GM04504 (cell line): Measurements from ENCODE around the gene DCX.
"Not testable (repeated sequence)": the region's sequence is repeated elsewhere in the genome, so short reads cannot be mapped to it uniquely, and the experiment has no call there.

Source experiments
- DNase-seq: peaks from one replicate; pipeline ENCODE4 v3.0.0-alpha.2; 2012; ENCODE audit warnings: low read depth

DCX gene

DNA sequence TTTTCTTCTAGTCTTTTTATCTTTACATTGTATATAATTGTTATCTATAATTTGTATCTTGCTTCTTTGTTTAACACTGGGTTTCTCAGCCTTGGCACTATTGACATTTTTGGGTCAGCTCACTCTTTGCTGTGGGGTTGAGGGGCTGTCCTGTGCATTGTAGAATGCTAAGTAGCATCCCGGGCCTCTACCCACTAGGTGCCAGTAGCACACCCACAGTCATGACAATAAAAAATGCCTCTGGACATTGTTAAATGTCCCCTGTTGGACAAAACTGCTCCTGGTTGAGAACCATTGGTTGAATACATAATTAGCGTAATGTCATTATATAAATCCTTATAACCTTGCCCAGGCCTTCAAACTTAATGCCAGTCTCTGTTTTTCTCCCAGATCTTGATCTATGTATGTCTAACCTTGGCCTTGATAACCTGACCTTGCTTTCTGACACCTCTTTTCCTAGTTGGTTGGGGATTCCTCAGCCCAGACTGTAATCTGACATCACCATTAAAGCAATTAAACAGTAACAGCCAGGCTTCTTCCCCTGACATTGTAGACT lies 46.1 kb downstream of the DCX start:
- no peak for DNase-seq

DNA sequence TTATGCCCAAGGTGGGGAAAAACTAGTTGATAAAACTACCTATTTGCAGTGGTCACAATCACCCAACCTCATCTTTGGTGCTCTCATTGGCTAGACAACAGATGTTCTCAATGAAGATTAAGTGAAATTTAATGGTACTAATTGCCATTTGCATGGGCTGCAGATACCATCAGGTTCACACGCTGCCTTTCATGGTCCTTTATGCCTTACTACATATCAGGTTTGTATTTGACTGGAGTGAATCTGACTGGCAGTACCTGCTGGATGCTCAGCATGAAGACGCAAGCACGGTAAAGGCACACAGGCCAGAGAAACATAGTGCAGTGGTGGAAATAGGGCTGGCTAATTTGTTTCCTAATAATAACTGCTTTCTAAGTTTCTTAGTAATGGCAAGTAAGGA lies 48.3 kb downstream of the DCX start:
- DNase-seq, result no peak

DNA sequence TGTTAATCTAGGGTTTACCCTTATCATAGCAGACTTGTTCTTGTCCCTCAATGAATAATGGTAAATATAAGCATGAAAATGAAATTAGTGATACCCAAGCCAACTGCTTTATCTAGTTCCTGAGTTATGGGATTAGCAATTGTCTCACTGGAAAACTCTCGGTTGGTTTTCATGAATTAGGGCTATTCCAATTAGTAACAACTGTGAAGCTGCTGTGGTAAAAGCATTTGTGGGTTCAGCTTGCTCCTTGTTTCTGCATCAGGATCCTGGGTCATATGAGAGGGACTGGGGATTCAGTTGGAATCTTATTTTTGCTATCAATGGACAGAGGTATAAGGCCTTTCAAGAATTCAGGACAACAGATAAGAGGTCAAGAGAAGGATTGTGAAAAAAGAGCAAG lies 50.2 kb downstream of the DCX start:
- no peak for DNase-seq

DNA sequence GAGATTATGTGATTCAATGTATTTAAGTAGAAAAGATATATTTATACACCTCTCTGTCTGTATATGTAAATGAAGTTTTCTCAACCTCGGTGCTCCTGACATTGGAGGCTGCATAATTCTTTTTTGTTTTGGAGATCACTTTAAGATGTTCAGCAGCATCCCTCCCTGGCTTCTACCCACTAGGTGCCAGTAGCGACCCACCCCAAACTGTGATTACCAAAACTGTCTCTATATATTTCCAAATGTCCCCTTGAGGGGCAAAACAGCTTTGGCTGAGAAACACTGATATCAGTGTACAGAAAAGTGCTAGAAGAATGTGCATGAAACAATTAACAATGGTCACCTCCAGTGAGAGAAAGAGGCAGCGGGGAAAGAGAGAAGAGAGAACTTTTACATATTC lies 51.2 kb downstream of the DCX start:
- no peak for DNase-seq

DNA sequence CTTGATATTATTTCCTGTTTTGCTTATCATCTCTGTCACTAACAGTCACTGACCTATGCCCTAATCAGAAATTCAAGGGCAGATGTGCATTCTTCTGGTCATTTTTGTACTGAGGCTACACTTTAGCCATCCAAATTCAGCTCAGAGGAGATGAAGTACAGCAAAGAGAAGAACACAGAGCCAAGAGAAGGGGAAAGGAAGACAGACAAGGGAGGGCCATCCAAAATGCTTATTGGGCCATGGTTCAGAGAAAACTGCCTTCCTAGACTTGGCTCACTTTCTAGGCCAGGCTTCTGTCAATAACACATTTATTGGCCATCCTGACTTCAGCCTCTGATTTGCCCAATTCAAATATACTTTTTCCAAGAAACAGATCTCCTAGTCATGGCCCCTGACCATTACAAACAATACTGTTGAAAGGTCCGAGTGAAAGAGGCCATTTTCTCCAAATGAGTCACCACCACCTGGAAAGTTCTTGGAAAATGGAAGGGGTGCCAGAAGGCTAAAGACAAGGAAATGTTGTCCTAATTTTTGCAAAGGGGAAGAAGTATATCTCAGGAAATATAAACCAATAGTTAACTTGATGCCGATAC lies 56.4 kb downstream of the DCX start:
- no peak for DNase-seq

DNA sequence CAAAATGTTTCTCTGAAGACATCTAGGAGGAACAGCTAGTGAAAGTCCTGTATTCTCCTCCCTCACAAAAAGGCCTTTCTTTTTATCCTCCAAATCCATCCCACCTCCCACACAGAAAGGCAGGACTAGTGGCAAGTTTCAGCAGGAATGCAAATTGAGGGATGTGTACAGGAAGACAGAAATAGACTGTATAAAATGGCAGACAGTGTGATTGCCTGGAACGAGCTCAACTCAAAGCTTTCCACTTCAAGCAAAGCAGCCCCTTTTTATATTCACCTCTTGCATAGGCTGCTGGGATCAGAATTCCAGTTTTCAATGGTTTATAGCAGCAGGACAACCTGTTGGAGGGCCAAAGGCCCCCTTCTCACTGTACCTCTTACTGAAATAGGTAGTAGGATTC lies 57.5 kb downstream of the DCX start:
- DNase-seq, result no peak

DNA sequence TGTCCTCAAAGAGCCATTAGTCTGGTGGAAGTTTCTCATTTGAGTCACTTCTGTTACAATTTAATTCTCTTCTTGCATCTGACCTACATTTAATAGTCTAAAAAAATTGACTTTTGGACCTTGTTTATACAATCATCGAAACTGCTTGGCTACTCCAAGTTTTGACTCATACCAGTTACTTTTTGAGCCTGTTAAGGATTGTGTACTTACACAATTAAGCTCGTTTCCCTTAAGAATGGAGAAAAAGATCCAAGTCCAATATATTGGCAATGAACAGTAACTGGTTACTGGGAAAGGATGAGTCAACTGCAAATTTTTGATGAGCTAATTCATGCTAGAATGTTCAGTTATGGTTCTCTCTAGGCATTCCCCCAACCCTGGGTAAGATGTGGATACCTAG lies 58.2 kb downstream of the DCX start:
- no peak for DNase-seq

DNA sequence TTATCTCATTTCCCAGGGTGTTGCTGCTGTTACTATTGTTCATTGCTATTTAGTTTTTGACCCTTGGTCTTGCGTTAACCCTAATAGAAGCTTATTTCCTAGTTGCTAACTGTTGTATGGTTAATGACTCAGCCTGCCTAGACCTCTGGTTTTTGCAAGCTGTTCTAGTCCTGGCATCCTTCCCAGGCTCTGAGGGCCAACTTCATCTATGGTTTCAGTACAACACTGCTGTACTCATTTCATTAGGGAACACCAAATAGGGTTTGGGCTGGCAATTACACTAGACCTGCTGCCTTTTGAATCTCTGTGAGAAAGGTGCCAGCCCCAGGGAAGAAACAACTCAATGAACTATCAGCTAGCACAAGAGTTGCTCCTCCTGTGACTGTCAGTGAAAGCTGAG lies 59.6 kb downstream of the DCX start:
- no peak for DNase-seq

DNA sequence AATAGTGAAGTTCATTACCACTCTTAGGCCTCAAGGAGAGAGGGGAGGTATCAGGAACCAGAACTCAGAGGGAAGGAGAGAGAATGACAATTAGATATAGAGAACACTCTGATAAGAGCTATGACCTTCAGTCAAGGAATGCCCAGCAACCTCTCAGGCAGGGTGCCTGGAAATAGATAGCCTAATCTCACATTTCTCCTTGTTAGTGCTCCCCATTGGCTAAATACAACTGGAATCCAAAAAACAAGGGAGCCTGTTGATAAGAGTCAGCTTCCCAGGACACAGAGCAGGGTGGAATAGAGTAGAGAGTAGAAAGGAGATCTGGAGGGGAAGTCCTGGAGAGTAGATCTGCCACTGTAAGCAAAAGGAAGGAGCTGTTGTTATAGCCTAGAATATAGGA lies 62.1 kb downstream of the DCX start:
- no peak for DNase-seq

DNA sequence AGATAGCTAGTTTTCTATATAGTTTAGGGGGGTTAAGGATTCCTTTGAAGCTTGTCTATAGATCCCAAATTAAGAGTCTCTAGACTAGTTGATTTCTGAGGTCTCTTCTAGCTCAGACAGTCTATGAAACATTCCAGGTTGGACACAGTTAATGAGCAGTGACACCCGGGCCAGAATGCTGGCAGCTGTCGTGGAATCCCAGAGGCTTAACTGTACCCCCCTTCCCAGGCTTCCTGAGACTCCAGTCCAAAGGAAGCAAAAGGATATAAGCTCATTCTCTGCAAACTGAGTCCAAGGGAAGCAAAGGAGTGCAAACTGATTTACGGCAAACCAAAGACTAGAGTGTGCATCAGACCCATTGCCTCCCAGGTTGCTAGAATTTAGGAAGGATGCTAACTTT lies 62.9 kb downstream of the DCX start:
- DNase-seq, result no peak

DNA sequence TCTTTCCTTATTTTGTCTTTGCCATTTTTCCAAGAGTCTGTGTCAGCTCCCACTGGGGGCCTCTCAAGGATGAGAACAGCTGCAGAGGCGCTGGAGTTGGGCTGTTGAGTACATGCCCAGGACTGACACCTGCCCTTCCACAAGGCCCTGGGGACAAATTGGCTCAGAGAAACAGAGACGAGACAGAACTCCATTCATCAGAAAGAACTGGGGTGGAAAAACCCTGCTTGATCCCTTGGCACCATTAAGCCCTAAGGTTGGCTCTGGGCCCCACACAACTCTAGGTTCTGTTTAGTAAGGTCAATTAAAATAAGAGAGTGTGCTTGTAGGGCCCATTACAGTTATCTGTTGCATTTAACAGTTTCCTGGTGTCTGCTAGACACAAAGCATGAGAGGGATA lies 63.6 kb downstream of the DCX start:
- no peak for DNase-seq

DNA sequence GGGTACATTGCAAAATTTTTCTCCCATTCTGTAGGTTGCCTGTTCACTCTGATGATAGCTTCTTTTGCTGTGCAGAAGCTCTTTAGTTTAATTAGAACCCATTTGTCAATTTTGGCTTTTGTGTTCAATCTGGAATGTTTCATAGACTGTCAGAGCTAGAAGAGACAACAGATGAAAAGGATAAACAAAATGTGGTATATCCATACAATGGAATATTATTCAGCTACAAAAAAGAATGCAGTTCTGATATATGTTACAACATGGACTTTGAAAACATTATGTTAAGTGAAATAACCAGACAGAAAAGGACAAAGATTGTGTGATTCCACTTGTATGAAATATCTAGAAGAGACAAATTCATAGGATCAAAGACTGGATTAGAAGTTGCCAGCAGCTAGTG lies 65.8 kb downstream of the DCX start:
- not testable (repeated sequence) for DNase-seq

DNA sequence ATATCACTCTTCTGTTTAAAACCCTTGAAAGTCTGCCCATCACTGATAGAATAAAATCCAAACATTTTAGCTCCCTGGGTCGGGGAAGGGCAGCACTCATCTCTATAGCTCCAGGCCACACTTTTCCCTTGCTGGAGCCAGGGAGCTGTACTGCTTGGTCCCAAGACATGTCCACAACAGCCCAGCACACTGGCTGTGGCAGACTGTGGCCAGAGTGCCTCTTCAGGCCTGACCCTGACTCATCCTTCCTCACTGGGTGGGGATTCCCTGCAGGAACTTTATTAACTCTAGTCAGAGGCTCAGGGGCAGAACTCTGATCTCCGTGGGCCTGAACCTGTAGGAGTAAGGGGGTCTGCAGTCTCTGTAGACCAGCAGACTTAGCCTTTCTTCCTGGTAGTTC lies 71.9 kb downstream of the DCX start:
- no peak for DNase-seq

DNA sequence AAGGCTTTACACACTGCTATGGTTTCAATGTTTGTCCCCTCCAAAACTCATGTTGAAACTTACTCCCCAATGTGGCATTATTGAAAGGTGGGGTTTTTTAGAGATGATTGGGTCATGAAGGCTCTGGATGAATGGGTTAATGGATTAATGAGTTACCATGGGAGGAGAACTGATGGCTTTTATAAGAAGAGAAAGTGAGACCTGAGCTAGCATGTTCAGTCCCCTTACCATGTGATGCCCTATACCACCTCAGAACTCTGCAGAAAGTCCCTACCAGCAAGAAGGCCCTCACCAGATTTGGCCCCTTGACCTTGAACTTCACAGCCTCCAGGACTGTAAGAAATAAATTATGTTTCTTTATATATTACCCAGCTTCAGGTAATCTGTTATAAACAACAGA lies 72.8 kb downstream of the DCX start:
- DNase-seq, result no peak

DNA sequence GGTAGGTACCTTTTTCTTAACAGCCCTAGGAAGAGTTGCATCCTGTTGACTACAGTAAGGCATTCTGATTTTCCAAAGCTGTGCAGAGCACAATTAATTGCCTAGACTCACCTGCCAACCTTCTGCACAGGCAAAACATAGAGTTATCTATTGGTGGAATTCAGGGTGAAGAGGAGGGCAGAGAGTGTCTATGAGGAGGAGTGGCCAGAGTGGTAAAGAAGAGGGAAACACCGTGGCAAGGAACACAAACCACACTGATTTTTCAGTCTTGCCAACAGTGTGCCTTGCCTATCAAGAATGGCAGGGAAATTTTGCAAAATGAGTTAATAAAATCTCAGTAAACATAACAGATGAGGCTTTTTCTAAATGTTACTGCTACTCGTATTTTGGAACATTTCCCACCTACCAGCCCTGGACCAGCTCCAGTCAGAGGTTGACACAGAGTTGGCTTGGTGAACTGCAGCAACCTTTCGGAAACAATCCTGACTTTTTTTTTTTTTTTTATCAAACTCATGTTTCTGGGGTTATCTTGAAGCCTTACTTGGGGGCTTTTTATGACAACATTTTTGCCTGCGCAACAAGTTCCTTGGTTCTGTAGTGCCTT lies 73.8 kb downstream of the DCX start:
- DNase-seq, result no peak

DNA sequence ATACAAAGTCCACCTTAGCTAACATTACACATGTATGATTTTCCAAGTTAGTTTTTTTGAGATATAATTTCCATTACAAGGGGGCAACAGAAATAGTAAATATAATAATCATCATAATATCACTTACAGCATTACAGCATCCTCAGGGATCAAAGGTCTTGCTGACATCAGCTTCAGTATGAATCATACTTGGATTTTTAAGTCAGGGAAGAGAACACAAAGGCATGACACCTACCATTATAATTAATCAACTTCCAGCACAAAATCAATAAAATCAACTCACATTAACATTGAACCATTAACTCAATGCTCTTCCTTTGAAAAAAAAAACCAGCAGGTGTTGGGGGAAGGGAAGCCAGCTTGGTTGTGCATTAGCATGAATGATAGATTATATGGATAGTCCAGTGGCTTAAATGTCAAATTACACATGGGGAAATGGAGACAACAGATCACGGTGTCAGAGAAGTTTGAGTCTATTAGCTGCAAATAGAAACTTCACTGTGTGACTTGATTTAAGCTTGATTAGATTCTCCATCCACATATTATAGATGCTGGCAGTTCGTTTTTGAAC lies 74.8 kb downstream of the DCX start:
- no peak for DNase-seq

DNA sequence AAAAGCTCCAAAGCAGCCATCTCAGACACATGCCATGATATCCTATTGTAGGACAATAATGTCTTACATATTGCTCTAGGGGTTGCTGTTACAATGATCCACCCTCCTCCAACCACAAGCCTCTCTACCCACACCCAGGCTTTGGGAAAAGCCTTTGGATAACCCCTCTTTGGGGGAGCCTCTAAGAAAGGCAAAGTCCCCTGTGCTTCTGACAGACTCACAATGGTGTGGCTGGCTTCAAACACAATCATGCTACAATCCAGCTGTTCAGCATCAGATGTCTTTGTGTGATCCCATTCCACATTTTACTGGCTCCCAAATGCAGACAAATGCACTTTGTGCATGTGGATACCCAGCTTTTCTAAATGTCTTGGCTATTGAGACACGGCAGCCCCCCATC lies 75.9 kb downstream of the DCX start:
- no peak for DNase-seq

DNA sequence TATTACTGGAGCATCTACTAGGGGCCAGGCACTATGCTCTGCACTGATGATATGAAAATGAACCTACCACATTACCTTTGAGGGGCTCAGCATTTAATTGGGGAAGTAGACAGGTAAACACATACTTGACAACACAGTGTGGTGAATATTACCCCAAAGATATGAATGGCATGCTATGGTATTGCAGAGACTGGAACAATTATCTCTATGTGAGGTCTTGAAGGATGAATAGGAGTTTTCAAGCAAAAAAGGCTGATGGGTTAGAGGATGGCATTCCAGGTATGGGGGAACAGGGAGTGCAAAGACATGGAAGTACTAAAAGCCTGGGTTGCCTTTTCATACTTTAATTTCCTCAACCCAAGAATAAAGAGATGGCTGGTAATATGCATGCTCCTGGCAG lies 82.6 kb downstream of the DCX start:
- DNase-seq, result no peak

DNA sequence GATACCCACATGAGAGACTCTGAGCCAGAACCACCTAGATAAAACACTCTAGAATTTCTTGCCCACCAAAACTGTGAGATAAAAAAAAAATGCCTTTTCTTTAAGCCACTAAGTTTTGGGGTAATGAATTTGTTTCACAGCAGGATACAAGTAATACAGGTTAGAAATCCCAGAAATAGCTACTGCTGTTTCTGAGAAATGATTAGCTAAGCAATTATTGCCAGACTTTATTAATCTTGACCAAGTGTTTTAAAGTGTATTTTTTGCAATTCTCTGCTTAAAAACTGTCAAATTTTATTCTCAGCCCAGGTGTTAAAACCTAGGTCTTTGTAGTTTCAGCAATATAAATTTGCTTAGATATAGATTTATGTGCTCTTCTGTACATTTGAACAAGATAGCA lies 83.1 kb downstream of the DCX start:
- DNase-seq, result no peak

DNA sequence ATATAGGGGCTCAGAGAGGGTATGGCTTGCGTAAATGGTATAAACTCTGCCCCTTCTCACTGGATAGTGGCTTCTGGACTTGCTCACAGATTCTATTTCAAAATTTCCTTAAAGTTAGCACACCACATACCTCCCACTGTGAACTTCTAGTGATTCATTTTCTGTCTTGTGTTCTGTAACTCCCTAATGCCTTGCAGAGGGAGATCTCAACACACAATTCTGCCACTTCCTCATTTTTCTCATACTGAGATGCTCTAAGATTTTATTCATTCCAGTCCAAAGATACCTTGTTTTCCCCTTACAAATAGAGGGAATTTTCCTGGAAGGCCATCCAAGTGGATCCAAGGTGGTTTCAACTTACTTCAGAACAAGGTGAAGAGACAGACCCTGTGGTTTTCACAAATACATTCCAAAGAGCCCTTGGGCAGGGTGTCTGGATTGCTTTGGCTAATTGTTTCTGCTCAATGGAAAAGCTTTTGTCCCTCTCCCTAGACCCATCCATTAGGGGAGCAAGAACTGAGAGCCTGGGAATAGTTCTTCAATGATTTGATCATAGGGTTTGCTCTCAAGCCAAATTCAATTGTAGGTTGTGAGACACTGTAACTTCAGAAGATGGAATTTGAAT lies 89.6 kb downstream of the DCX start:
- no peak for DNase-seq

DNA sequence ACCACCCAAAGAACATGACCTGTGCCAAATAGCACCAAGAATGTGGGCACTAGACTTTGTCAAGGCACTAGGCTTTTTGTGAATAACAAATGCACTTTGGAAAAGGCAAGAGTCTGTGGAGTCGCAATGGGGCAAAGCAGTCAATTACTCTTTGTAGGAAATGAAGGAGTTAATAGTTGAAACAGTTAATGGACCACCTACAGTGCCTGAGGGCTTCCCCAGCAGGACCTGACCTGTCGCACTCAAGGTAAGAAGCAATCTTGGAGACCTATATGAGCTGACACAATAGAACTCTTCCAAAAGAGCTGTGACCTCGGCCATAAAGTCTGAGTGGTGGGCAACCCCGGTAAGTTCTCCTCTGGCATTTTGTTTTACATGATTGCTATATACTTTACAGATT lies 92.5 kb downstream of the DCX start:
- DNase-seq, result no peak

DNA sequence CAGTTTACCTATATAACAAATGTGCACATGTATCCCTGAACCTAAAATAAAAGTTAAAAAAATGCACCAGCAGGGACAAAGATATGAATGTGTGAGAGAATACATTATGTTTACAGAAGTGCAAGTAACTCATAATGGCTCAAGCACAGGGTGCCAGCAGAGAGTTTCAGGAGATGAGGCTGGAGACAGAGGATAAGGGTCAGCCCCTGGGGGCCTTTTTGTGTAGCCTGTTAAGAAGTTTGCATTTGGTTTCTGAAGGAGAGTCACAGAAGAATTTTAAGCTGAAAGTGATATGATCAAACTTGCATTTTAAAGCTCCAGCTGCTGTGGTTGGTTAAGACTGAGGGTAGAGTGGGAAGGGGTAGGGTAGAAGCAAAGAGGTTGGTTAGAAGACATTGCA lies 93.1 kb downstream of the DCX start:
- DNase-seq, result no peak

DNA sequence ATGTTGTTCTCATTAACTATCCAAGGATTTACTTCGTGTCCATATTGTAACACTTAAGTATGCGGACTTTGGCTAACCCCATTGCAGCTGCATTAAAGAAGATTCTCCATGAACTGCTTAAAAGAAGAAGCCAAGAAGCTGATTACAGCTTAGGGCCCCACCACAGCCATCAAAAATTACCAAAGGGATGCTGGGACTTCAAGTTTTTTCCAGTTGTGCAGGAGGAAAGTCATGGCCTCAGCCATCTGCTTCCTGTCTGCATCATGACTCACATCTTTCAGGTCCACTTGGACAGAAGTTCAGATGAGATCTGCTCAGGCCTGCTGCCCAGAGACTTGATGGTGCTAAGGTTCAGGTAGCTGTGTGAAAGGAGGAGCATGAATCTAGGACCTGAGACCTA lies 102.9 kb downstream of the DCX start:
- DNase-seq, result no peak

DNA sequence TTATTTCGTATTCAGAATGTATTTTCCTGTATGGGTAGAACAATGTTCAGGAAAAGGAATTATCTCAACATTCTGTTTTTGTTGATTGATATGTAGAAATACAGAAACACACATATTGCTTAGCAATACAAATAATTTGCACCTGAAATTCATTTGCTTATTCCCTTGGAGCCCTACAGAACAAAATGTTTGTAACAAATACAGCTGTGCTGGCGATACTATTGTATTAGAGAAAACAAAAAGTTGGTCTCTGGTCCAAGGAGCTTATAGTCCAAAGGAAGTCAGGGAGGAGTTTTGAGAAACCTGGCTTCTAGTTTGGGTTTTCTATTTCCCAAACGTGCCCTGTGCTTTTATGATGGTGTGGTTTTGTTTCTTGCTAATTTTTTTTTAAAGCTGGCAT lies 104.0 kb downstream of the DCX start:
- no peak for DNase-seq
